Transverse colon (tissue), 3 donors: ENCODE data around the gene OXCT2.
"Not testable (repeated sequence)": the region's sequence is repeated elsewhere in the genome, so short reads cannot be mapped to it uniquely, and the experiment has no call there.

ENCODE experiments used
- EP300 ChIP-seq: sonication (generic); formaldehyde crosslinking; IDR thresholded peaks from one replicate; pipeline ENCODE4 v1.6.1; 2017; ENCODE audit warnings: antibody characterized with exemption, low read depth
- POLR2A ChIP-seq: fragments of 450-650 bp; IDR thresholded peaks from one replicate; pipeline ENCODE4 v1.6.1; 2016; ENCODE audit warnings: antibody characterized with exemption, mild to moderate bottlenecking, moderate library complexity
- TF ChIP-seq, protein P1 (sequence below), 5 experiments: fragments of 200-600 bp in 3 of 5; fragments of 450-650 bp in 2 of 5; sonication (generic) in 3 of 5; IDR thresholded peaks; 1 replicate in 2 of 5; 2 replicates in 3 of 5; pipeline ENCODE4 v1.5.1; 2016 to 2017; ENCODE audit warnings: antibody characterized with exemption in 5 of 5, inconsistent platforms in 3 of 5, mild to moderate bottlenecking in 2 of 5, moderate library complexity in 1 of 5

DNA sequence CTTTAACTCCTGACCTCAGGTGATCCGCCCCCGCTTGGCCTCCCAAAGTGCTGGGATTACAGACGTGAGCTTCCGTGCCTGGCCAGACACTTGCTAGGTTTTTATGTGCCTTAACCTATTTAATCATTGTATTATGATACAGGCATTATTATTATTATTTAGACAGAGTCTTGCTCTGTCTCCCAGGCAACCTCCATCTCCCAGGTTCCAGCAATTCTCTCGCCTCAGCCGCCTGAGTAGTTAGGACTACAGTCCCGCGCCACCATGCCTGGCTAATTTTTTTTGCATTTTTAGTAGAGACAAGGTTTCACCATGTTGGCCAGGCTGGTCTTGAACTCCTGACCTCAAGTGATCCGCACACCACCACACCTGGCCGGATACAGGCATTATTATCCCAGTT lies 11.5 kb upstream of the OXCT2 start:
- TF ChIP-seq, protein P1, sequence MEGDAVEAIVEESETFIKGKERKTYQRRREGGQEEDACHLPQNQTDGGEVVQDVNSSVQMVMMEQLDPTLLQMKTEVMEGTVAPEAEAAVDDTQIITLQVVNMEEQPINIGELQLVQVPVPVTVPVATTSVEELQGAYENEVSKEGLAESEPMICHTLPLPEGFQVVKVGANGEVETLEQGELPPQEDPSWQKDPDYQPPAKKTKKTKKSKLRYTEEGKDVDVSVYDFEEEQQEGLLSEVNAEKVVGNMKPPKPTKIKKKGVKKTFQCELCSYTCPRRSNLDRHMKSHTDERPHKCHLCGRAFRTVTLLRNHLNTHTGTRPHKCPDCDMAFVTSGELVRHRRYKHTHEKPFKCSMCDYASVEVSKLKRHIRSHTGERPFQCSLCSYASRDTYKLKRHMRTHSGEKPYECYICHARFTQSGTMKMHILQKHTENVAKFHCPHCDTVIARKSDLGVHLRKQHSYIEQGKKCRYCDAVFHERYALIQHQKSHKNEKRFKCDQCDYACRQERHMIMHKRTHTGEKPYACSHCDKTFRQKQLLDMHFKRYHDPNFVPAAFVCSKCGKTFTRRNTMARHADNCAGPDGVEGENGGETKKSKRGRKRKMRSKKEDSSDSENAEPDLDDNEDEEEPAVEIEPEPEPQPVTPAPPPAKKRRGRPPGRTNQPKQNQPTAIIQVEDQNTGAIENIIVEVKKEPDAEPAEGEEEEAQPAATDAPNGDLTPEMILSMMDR (IDR thresholded peaks at IDR 0.05) = not testable (repeated sequence)
- TF ChIP-seq POLR2A, EP300: not testable (repeated sequence)
